BLaER1 (cell line): ENCODE measurements around the gene KIF3C.
A peak's percentile ranks its signal among the peaks of the same experiment; 100 is the strongest.

Experiments used
- H3K27ac ChIP-seq: shearing (Covaris generic); formaldehyde crosslinking; 2 replicates; pipeline ENCODE4 v1.8.1; 2022
- H3K27me3 ChIP-seq: shearing (Covaris generic); formaldehyde crosslinking; 2 replicates; pipeline ENCODE4 v1.8.1; 2022
- H3K36me3 ChIP-seq: shearing (Covaris generic); formaldehyde crosslinking; 2 replicates; pipeline ENCODE4 v1.8.1; 2022
- H3K4me1 ChIP-seq: shearing (Covaris generic); formaldehyde crosslinking; 2 replicates; pipeline ENCODE4 v1.8.1; 2022
- H3K4me2 ChIP-seq: shearing (Covaris generic); formaldehyde crosslinking; 2 replicates; pipeline ENCODE4 v1.8.1; 2022
- H3K4me3 ChIP-seq: shearing (Covaris generic); formaldehyde crosslinking; 2 replicates; pipeline ENCODE4 v1.8.1; 2022
- H3K9ac ChIP-seq: shearing (Covaris generic); formaldehyde crosslinking; 2 replicates; pipeline ENCODE4 v1.8.1; 2022
- H3K9me3 ChIP-seq: shearing (Covaris generic); formaldehyde crosslinking; 2 replicates; pipeline ENCODE4 v1.8.1; 2022
- H4K20me1 ChIP-seq: shearing (Covaris generic); formaldehyde crosslinking; 2 replicates; pipeline ENCODE4 v1.8.1; 2022
- Cebpa-rat ChIP-seq: shearing (Covaris generic); IDR thresholded peaks from 2 replicates; pipeline ENCODE4 v1.8.1; 2022

The KIF3C gene

DNA sequence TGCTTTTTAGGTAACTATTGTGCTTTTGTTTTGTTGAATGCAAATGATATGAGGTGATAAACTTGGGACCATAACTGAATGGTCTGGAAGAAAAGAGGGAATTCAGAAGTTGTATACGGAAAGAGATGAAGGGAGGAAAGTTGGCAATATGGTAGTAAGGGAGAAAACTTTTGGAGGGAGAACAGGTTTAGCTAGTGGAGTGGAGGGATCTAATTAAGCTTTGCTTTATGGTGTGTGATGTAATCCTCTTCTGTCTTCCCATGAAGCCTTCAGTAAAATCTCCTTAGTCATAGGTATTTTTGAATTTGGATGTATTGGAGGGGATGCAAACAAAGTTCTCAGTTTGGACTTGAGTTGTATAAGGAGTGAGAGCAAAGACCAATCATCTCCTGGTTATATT, 31.4 kb upstream of the KIF3C start:
- no peak overlapping the region for H3K4me2 ChIP-seq
- no peaks in the 10 kb centered on the region for H4K20me1 ChIP-seq
- H3K9ac ChIP-seq, result no peak overlapping the region
- H3K4me3 ChIP-seq, result no peak overlapping the region
- H3K9me3 ChIP-seq, result peaks cover 10% of the 10 kb centered on the region; the same call in 1 of the 2 replicates
- H3K27ac ChIP-seq, result no peak overlapping the region
- no peaks in the 10 kb centered on the region for H3K36me3 ChIP-seq
- H3K4me1 ChIP-seq, result no peaks in the 10 kb centered on the region
- TF ChIP-seq Cebpa-rat, result no peak
- no peaks in the 10 kb centered on the region for H3K27me3 ChIP-seq

DNA sequence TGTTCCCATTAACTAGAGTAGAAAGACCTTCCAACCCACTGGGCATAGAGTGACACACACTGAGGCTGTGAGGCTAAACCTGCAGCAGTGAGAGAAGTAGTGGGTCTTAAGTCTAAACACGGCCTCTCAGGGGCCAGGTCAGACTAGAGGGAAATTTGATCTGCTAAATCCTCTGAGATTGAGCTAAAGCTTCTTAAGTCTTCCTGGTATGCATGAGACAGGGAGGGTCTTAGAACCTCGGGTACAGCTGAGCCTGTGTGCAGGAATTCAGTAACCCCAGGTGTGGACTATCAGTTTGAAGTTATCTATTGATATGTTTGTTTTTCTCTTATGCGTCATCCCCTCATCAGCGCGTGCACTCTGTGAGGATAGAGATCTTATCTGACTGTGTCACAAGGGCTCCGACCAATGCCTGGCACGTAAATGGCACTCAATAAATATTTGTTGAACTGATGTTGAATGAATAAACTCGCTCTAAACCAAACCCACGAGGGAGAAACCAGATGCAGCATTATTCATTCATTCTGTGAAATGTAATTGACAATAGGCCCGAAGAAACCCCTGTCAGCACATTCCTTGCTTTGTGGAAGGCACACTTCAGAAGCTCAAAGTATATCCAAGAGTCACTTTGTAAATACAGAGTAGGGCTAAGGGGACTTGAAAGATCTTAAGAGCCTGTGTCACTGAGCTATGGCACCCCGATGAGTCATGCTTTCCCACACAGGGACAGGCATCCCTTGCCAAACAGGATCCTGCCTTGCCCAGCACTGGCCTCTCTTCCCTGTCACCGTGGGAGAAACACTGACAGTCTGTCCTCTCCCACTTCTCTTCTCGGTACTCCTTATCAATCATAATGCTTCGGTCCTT, 29.9 kb upstream of the KIF3C start:
- TF ChIP-seq Cebpa-rat, result no peak
- H3K27me3 ChIP-seq, result no peaks in the 10 kb centered on the region
- H3K9ac ChIP-seq, result no peak overlapping the region
- H3K36me3 ChIP-seq, result no peaks in the 10 kb centered on the region
- peaks cover 10% of the 10 kb centered on the region; the same call in 1 of the 2 replicates for H3K9me3 ChIP-seq
- no peaks in the 10 kb centered on the region for H3K4me1 ChIP-seq
- H3K4me2 ChIP-seq, result no peak overlapping the region
- H3K27ac ChIP-seq, result no peak overlapping the region
- H3K4me3 ChIP-seq, result no peak overlapping the region
- no peaks in the 10 kb centered on the region for H4K20me1 ChIP-seq

DNA sequence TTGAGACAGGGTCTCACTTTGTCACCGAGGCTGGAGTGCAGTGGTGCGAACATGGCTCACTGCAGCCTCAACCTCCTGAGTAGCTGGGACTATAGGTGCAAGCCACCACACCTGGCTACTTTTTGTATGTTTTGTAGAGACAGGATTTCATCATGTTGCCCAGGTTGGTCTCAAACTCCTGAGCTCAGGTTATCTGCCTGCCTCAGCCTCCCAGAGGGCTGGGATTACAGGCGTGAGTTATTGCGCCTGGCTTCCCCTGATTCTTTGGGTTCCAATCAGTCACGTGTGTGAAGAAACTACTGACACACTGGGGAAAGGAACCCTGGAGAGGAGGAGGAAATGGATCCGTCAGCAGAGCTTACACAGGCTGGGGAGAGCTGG, 29.3 kb upstream of the KIF3C start:
- H3K27me3 ChIP-seq, result no peaks in the 10 kb centered on the region
- TF ChIP-seq Cebpa-rat, result no peak
- peaks cover 10% of the 10 kb centered on the region; the same call in 1 of the 2 replicates for H3K9me3 ChIP-seq
- no peak overlapping the region for H3K9ac ChIP-seq
- H3K4me3 ChIP-seq, result no peak overlapping the region
- no peaks in the 10 kb centered on the region for H3K36me3 ChIP-seq
- H3K27ac ChIP-seq, result no peak overlapping the region
- no peak overlapping the region for H3K4me2 ChIP-seq
- H4K20me1 ChIP-seq, result no peaks in the 10 kb centered on the region
- H3K4me1 ChIP-seq, result no peaks in the 10 kb centered on the region

DNA sequence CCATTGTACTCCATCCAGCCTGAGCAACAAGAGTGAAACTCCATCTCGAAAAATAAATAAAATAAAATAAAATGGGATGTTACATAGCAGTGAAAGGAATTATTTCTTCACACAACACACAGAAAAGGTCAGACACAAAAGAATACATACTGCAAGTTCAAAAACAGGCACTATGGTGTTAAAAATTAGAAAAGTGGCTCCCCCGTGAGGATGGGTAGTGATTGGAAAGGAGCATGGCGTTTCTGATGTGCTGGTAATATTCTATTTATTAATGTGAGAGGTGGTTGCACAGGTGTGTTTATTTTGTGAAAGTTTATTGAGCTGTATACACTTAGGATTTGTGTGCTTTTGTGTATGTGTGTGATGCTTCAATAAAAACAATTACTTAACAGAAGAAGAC, 28.6 kb upstream of the KIF3C start:
- no peak overlapping the region for H3K9ac ChIP-seq
- no peaks in the 10 kb centered on the region for H3K36me3 ChIP-seq
- no peak overlapping the region for H3K4me2 ChIP-seq
- no peaks in the 10 kb centered on the region for H3K4me1 ChIP-seq
- H3K27ac ChIP-seq, result no peak overlapping the region
- no peak overlapping the region for H3K4me3 ChIP-seq
- H4K20me1 ChIP-seq, result no peaks in the 10 kb centered on the region
- no peaks in the 10 kb centered on the region for H3K27me3 ChIP-seq
- no peak for TF ChIP-seq Cebpa-rat
- H3K9me3 ChIP-seq, result peaks cover 10% of the 10 kb centered on the region; the same call in 1 of the 2 replicates

DNA sequence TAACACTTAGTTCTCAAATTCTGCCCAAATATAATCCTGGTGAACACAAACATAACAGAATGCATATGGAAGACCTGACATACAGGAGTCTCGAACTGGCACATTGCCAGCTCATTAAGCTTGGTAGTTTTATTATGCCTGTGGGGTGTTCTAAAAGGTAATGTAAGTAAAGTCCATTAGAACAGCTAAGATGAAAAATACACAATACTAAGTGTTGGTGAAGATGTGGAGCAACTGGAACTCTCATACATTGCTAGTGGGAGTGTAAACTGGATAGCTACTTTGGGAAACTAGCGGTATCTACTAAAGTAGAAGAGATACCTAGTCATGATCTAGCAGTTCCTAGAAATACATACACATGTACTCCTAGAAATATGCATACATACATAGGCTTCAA, 27.3 kb upstream of the KIF3C start:
- Histone ChIP-seq H3K9me3 (peaks cover 10% of the 10 kb centered on the region; the same call in 1 of the 2 replicates), H4K20me1 (no peaks in the 10 kb centered on the region), H3K4me1 (no peaks in the 10 kb centered on the region), H3K36me3 (no peaks in the 10 kb centered on the region), H3K4me2 (no peak overlapping the region), H3K27ac (no peak overlapping the region), H3K9ac (no peak overlapping the region), H3K4me3 (no peak overlapping the region), H3K27me3 (no peaks in the 10 kb centered on the region)
- no peak for TF ChIP-seq Cebpa-rat

DNA sequence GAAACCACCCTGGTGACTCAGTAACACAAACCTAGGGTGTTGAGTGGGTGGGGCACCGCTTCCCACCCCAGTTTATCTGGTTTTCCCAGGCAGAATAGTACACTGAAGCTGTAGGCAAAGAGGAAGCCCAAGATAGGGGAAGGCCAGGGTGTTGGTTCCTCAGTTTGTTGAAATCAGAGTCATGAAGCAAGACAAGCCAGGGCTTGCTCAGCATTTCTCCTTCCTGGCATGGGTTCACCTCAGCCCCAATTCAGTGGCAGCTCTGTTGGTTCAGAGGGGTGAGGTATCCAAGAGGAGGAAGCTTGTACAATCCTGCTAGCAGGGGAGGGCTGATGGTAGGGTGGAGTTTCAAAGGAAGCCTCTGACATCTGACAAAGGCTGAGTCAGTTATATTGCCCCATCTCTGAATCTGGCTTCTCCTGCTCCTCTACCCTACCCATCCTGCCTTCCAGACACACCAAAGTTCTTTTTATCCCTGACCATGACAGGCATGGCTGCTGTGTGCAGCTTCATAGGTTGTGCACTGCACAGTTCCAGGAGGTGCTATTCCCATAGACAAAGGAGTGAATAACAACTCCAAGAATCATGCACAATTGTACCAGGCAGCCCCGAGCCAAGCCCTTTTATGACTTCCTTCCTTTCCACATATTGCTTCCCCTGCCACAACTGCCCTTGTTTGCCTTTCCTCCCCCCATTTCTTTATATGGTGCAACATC, 26.7 kb upstream of the KIF3C start:
- Histone ChIP-seq H3K9me3 (peaks cover 10% of the 10 kb centered on the region; the same call in 1 of the 2 replicates), H3K9ac (no peak overlapping the region), H3K4me3 (no peak overlapping the region), H3K4me2 (no peak overlapping the region), H3K4me1 (no peaks in the 10 kb centered on the region), H3K27ac (no peak overlapping the region), H3K27me3 (no peaks in the 10 kb centered on the region), H3K36me3 (no peaks in the 10 kb centered on the region), H4K20me1 (no peaks in the 10 kb centered on the region)
- no peak for TF ChIP-seq Cebpa-rat

DNA sequence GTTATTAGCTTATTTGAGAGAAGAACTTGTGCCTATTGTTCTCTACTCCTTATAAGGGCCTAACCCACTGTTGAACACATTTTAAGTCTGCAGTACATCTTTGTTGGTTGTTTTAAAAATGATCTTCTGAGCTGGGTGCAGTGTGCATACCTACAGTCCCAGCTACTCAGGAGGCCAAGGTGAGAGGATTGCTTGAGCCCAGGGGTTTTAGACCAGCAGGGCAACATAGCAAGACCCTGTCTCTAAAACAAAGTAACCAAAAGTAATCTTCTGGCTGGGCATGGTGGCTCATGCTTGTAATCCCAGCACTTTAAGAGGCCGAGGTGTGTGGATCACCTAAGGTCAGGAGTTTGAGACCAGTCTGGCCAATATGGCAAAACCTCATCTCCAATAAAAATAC, 25.8 kb upstream of the KIF3C start:
- no peaks in the 10 kb centered on the region for H3K4me1 ChIP-seq
- no peak overlapping the region for H3K9ac ChIP-seq
- no peaks in the 10 kb centered on the region for H3K36me3 ChIP-seq
- H3K27me3 ChIP-seq, result no peaks in the 10 kb centered on the region
- no peak overlapping the region for H3K4me2 ChIP-seq
- no peak overlapping the region for H3K27ac ChIP-seq
- H4K20me1 ChIP-seq, result no peaks in the 10 kb centered on the region
- no peak overlapping the region for H3K4me3 ChIP-seq
- no peak for TF ChIP-seq Cebpa-rat
- peaks cover 10% of the 10 kb centered on the region; the same call in 1 of the 2 replicates for H3K9me3 ChIP-seq

DNA sequence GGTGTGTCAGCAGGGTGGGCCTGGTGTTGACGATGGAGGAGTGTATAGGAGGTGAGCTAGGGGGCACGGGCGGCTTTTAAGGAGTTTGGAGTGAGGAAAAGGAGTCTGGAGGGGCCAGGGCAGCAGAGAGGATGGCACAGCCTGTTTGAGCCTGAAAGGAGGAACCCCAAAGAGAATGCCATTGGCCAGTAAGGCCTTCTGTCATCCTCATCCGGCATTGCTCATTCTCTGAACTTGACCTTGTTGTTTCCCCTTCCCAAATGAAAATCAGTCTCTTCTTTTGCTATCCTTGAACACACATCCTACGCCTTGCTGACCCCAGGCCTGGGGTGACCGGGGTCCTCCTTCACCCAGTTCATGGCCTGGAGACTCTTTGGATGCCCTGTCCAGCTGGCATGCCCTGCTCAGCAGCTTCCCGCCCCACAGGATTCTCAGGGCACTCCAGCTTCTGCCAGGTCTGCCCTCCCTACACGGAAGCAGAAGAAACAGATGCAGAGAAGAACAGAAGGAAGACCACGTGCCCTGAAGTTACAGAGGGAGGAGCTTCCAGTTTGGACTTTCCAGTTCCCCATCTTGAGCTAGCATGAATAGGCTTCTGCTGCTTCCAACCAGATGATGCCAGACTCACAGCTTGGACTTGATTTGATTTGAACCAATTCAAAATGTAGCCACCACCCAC, 20.5 kb upstream of the KIF3C start:
- H3K4me2 ChIP-seq, result no peak overlapping the region

DNA sequence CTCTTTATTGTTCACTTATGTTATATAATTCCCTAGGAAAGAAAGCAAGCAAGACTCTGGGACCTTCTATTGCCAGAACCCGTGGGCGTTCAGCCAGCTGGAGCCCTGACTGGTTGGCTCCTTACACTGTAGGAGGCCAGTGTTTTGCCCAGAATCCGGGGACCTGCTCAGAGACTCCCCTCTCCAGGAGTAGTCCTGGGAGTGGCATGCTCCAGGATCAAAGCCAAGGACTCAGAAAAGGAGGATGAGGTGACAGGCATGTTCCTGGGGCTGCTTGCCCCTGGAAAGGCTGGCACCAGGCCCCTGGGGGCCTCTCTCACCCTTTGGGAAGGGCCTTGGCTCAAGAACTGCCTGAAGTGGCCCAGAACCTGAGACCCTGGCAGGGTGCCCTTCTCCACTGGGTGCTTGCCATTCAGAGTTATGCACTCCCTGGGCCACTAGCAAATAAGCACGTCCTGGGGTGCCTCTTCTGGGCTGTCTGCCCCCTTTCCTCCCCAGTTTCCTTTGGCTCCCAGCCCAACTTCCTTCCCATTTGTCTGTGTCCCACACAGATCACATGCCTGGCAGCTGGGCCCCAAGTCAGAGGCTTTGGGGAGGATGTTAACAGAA, 19.6 kb upstream of the KIF3C start:
- Histone ChIP-seq H3K27ac (0 out of 2 replicates have a peak overlapping the region, but pooled peaks have one; percentile 37), H3K4me1 (peaks cover 17% of the 10 kb centered on the region)

More for the DNA sequence above, 20.5 kb upstream of the KIF3C start:
- no peak overlapping the region for H3K27ac ChIP-seq
- H3K9me3 ChIP-seq, result no peaks in the 10 kb centered on the region
- no peak overlapping the region for H3K4me3 ChIP-seq
- H3K9ac ChIP-seq, result no peak overlapping the region
- no peaks in the 10 kb centered on the region for H3K36me3 ChIP-seq
- H3K4me1 ChIP-seq, result peaks cover 17% of the 10 kb centered on the region
- H4K20me1 ChIP-seq, result no peaks in the 10 kb centered on the region
- TF ChIP-seq Cebpa-rat, result no peak
- H3K27me3 ChIP-seq, result no peaks in the 10 kb centered on the region

More for the DNA sequence above, 19.6 kb upstream of the KIF3C start:
- Histone ChIP-seq H3K9me3 (no peaks in the 10 kb centered on the region), H4K20me1 (no peaks in the 10 kb centered on the region), H3K27me3 (no peaks in the 10 kb centered on the region), H3K4me2 (peak overlapping the region; percentile 57), H3K36me3 (no peaks in the 10 kb centered on the region), H3K4me3 (no peak overlapping the region), H3K9ac (peak overlapping the region; percentile 44; the same call in 1 of the 2 replicates)
- TF ChIP-seq Cebpa-rat, result no peak
